Activated naive CD8-positive, alpha-beta T cell treated with anti-CD3 and anti-CD28 coated beads, Interleukin-2, amount 50 U/mL, for 24 hours (primary cell): Measurements from ENCODE around the gene OR10G3.

Source experiments
- ATAC-seq: fragments of 150-1000 bp; cut with Tn5 transposase; one replicate; pipeline ENCODE4 v1.10.0; 2021
- DNase-seq: peaks from one replicate; pipeline ENCODE4 v3.0.0; 2021
- H3K27ac Mint-ChIP-seq: one replicate; pipeline ENCODE4 v1.8.0; 2021; ENCODE audit warnings: mild to moderate bottlenecking, mixed read lengths
- H3K27me3 Mint-ChIP-seq: one replicate; pipeline ENCODE4 v1.8.0; 2021; ENCODE audit warnings: mixed read lengths
- H3K36me3 Mint-ChIP-seq: one replicate; pipeline ENCODE4 v1.8.0; 2021; ENCODE audit warnings: low read depth, mixed read lengths
- H3K4me1 Mint-ChIP-seq: one replicate; pipeline ENCODE4 v1.8.0; 2021; ENCODE audit warnings: mixed read lengths
- H3K4me3 Mint-ChIP-seq: one replicate; pipeline ENCODE4 v1.8.0; 2021; ENCODE audit warnings: mild to moderate bottlenecking, moderate library complexity, mixed read lengths
- H3K9me3 Mint-ChIP-seq: one replicate; pipeline ENCODE4 v1.8.0; 2021; ENCODE audit warnings: mixed read lengths

The OR10G3 gene

GRCh38 chr14:21543963-21544362, 35.9 kb downstream of the OR10G3 start:
- H3K4me3 Mint-ChIP-seq, result no peak overlapping the region
- no peak for ATAC-seq
- no peaks in the 10 kb centered on the region for H3K4me1 Mint-ChIP-seq
- no peak for DNase-seq
- no peaks in the 10 kb centered on the region for H3K9me3 Mint-ChIP-seq
- H3K36me3 Mint-ChIP-seq, result no peaks in the 10 kb centered on the region
- no peak overlapping the region for H3K27ac Mint-ChIP-seq
- peaks cover 10% of the 10 kb centered on the region for H3K27me3 Mint-ChIP-seq

GRCh38 chr14:21543521-21543960, 36.3 kb downstream of the OR10G3 start:
- Mint-ChIP-seq H3K36me3 (no peaks in the 10 kb centered on the region), H3K4me3 (no peak overlapping the region), H3K9me3 (no peaks in the 10 kb centered on the region), H3K27me3 (peaks cover 13% of the 10 kb centered on the region), H3K4me1 (no peaks in the 10 kb centered on the region), H3K27ac (no peak overlapping the region)
- DNase-seq (no peak), ATAC-seq (no peak)

DNA sequence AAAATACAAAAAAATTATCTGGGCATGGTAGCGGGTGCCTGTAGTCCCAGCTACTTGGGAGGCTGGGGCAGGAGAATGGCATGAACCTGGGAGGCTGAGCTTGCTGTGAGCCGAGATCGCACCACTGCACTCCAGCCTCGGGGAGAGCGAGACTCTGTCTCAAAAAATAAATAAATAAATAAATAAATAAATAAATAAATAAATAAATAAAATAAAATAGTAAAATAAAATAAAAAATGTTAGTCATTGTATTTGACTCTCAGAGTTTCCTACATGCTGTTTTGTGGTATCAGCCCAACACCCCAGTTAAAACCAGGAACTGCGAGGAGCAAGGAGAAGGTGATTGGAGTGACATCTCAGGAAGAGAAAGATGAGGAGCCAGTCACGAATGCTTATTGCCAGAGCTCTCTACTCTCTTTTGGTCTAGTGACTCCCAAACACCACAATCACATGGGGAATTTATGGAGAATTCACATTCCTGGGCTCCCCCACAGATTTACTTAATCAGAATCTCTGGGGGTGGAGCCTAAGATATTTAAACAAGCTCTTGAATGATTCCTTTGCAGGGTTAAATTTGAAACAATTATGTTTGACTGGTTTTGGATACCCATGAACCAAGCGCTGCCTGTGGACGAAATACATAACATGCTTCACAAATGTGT, 38.3 kb downstream of the OR10G3 start:
- Mint-ChIP-seq H3K9me3 (no peaks in the 10 kb centered on the region), H3K36me3 (no peaks in the 10 kb centered on the region), H3K27ac (no peak overlapping the region), H3K4me1 (peaks cover 6% of the 10 kb centered on the region), H3K27me3 (peaks cover 28% of the 10 kb centered on the region), H3K4me3 (no peak overlapping the region)
- DNase-seq (no peak), ATAC-seq (no peak)

DNA sequence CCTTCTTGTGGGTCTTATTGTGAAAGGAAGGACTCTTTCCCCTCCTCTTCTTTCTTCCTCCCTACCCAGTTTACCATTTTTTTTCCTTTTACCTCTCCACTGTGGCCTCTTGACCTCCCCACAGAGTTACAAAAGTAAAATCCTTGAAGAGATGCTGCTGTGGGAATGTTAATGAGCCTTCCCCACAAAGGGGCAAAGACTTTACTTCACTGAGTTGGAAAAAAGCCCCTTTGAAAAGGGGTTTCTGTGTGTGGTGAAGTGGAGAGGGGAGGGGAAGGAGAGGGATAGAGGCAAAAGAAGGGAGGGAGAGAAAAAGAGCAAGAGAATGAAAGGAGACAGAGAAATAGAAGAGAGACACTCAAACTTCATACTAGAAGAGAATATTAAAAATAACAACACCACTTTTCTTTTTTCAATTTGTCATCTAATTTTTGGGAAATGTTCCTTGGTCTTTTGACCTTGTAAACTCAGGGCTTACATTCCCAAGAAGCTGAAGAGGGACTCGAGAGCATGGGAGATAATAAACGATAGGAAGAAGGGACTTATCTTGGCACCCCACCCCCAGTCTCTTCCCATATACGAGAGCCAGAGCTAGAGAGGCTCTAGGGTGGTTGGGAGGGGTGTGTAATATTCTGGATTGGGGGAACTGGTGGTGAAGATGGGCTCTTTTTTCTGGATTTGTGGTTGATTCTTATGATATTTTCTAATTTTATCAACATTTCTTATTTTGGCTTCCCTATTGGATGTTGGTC, 40.5 kb downstream of the OR10G3 start:
- Mint-ChIP-seq H3K9me3 (no peaks in the 10 kb centered on the region), H3K4me3 (no peak overlapping the region), H3K27me3 (peaks cover 48% of the 10 kb centered on the region), H3K36me3 (no peaks in the 10 kb centered on the region), H3K4me1 (peaks cover 8% of the 10 kb centered on the region), H3K27ac (no peak overlapping the region)
- ATAC-seq (no peak), DNase-seq (no peak)

- H3K36me3 Mint-ChIP-seq, result no peaks in the 10 kb centered on the region
- peaks cover 8% of the 10 kb centered on the region for H3K4me1 Mint-ChIP-seq
- H3K27me3 Mint-ChIP-seq, result peaks cover 55% of the 10 kb centered on the region
- DNase-seq, result no peak
- no peak for ATAC-seq
- no peak overlapping the region for H3K27ac Mint-ChIP-seq
- H3K9me3 Mint-ChIP-seq, result no peaks in the 10 kb centered on the region
- H3K4me3 Mint-ChIP-seq, result no peak overlapping the region
Measured at GRCh38 chr14:21537090-21537424, 42.8 kb downstream of the OR10G3 start.

DNA sequence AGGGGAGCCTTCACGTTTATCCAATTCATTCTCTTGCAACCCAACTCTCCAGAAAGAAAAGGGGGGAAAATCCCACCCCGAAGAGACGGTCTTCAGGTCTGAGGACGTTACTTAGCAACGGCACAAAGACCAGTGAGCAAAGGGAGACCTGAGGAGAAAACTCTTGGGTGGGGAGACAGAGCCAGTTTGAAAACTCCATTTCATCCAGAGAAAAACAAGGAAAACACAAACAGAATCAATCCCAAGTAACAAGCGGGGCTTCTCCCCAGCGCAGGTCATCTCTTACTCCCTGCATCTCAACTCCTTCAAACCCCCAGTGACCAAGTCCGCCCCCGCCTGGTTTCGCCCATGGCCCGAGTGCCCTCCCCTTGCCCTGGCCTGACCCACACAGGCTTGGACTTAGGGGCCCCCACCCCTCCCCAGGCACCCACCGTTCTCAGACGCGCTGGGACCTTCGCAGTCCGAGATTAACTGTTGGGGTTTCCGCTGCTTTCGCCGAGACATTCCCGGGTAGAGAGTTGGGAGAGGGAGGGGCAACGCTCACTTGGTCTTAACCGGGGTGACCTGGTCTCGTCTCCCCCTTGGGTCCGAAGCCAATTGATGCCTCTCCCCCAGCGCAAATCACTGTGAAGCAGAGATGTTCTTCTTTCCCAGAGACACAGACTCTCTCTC, 43.3 kb downstream of the OR10G3 start:
- Mint-ChIP-seq H3K27me3 (peaks cover 55% of the 10 kb centered on the region), H3K9me3 (no peaks in the 10 kb centered on the region), H3K4me3 (no peak overlapping the region), H3K4me1 (peaks cover 8% of the 10 kb centered on the region), H3K27ac (no peak overlapping the region), H3K36me3 (no peaks in the 10 kb centered on the region)
- no peak for ATAC-seq
- no peak for DNase-seq

- Mint-ChIP-seq H3K36me3 (no peaks in the 10 kb centered on the region), H3K4me3 (no peak overlapping the region), H3K9me3 (no peaks in the 10 kb centered on the region), H3K27me3 (peaks cover 55% of the 10 kb centered on the region), H3K27ac (no peak overlapping the region), H3K4me1 (peaks cover 8% of the 10 kb centered on the region)
- DNase-seq (no peak), ATAC-seq (no peak)
Measured at GRCh38 chr14:21535545-21536417, 44.1 kb downstream of the OR10G3 start.

DNA sequence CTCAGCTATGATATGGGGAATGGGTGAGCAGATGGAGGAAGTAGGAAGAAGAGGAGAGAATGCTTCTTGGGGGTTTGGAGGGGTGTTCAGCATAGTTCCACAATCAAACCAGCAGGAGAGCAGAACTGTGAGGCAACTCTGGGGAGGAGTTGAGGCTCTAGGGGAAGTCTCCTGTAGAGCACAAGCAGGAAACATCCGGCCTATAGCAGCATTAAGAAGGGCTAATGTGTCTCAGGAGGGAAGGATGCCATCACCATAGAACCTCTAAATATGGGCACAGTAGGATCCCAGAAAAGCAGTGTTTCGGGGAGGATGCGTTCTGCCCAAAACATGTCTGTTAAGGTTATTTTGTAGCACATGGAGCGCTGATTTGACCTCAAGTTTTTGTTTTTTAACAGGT, 45.3 kb downstream of the OR10G3 start:
- Mint-ChIP-seq H3K4me3 (no peak overlapping the region), H3K4me1 (peaks cover 8% of the 10 kb centered on the region), H3K9me3 (no peaks in the 10 kb centered on the region), H3K27me3 (peaks cover 53% of the 10 kb centered on the region), H3K36me3 (no peaks in the 10 kb centered on the region), H3K27ac (no peak overlapping the region)
- no peak for DNase-seq
- ATAC-seq, result no peak

- ATAC-seq, result no peak
- no peaks in the 10 kb centered on the region for H3K36me3 Mint-ChIP-seq
- H3K9me3 Mint-ChIP-seq, result no peaks in the 10 kb centered on the region
- H3K4me3 Mint-ChIP-seq, result no peak overlapping the region
- no peak for DNase-seq
- H3K27me3 Mint-ChIP-seq, result peaks cover 41% of the 10 kb centered on the region
- H3K4me1 Mint-ChIP-seq, result peaks cover 9% of the 10 kb centered on the region
- no peak overlapping the region for H3K27ac Mint-ChIP-seq
Measured at GRCh38 chr14:21533294-21533693, 46.6 kb downstream of the OR10G3 start.

- H3K36me3 Mint-ChIP-seq, result no peaks in the 10 kb centered on the region
- no peak overlapping the region for H3K27ac Mint-ChIP-seq
- H3K4me3 Mint-ChIP-seq, result no peak overlapping the region
- peaks cover 10% of the 10 kb centered on the region for H3K27me3 Mint-ChIP-seq
- H3K9me3 Mint-ChIP-seq, result no peaks in the 10 kb centered on the region
- peaks cover 16% of the 10 kb centered on the region for H3K4me1 Mint-ChIP-seq
- DNase-seq (no peak), ATAC-seq (no peak)
Measured at GRCh38 chr14:21529515-21529914, 50.4 kb downstream of the OR10G3 start.

GRCh38 chr14:21528381-21529348, 51.2 kb downstream of the OR10G3 start:
- Mint-ChIP-seq H3K9me3 (no peaks in the 10 kb centered on the region), H3K4me1 (peaks cover 16% of the 10 kb centered on the region), H3K4me3 (no peak overlapping the region), H3K27me3 (peaks cover 5% of the 10 kb centered on the region), H3K27ac (no peak overlapping the region), H3K36me3 (no peaks in the 10 kb centered on the region)
- ATAC-seq (no peak), DNase-seq (no peak)

DNA sequence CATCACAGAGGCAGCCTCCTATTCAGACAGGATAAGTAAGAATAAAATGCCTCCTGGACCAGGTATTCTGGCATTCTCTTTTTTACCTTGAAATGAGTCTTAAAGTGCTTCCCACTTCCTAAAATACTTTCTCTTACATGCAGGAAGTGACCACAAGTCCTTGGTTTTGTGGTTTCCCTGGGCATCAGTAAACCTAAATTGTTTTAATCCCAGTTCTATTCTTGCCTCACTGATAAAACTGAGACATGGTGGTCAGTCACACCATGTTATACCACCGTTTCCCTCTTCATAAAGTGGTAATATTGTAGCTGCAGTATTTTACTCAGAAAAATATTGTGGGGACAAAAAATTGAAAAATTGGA, 52.6 kb downstream of the OR10G3 start:
- H3K9me3 Mint-ChIP-seq, result no peaks in the 10 kb centered on the region
- ATAC-seq (no peak), DNase-seq (no peak)
- no peaks in the 10 kb centered on the region for H3K36me3 Mint-ChIP-seq
- peak overlapping the region; percentile 69 for H3K4me3 Mint-ChIP-seq
- peak overlapping the region; percentile 14 for H3K27ac Mint-ChIP-seq
- peaks cover 16% of the 10 kb centered on the region for H3K4me1 Mint-ChIP-seq
- H3K27me3 Mint-ChIP-seq, result peaks cover 2% of the 10 kb centered on the region

DNA sequence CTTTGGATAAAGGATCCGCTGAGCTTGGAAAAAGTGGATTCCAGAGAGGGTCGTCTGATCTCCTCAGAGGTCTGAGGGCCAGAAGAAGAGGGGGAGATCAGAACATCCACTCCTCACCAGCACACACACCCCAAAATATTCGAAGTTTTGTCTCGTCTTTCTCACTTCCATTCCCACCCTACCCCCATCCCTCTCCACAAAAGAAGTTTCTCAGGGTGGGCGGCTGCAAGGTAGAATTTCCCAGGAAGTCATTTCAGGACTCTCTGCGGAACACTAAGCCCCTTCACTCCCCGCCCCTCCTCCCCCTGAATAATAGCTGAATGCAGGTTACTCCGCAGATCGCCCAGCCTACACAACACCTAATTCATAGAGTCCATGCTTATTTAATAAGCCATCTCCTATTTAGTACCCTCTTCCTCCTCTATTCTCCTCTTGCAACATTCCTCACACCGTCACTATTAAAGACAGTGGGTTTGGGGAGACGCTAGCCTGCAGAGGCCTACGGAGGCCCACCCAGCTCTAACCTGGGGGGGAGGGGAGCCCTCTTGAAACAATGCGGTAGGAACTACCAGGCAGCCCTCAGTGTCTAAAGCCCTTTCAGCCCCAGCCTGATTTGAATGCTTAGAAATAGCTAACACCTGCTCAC, 53.1 kb downstream of the OR10G3 start:
- no peaks in the 10 kb centered on the region for H3K9me3 Mint-ChIP-seq
- H3K36me3 Mint-ChIP-seq, result no peaks in the 10 kb centered on the region
- DNase-seq (no peak), ATAC-seq (no peak)
- peaks cover 16% of the 10 kb centered on the region for H3K4me1 Mint-ChIP-seq
- peak overlapping the region; percentile 69 for H3K4me3 Mint-ChIP-seq
- H3K27me3 Mint-ChIP-seq, result peaks cover 2% of the 10 kb centered on the region
- H3K27ac Mint-ChIP-seq, result peak overlapping the region; percentile 14
